Parathyroid adenoma (tissue), 2 donors: ENCODE data around the gene TRIM72.

ENCODE experiments used
- H2AFZ ChIP-seq: fragments of 300-600 bp; sonication (generic); one replicate; pipeline ENCODE4 v1.7.0; 2017; ENCODE audit warnings: antibody characterized with exemption, mild to moderate bottlenecking
- H3K27ac ChIP-seq: fragments of 300-600 bp; sonication (generic); one replicate; pipeline ENCODE4 v1.7.0; 2017
- H3K27me3 ChIP-seq: fragments of 300-600 bp; sonication (generic); one replicate; pipeline ENCODE4 v1.7.0; 2017; ENCODE audit warnings: low read length; ENCODE audit not compliant: control insufficient read depth, insufficient read depth
- H3K36me3 ChIP-seq: fragments of 300-600 bp; sonication (generic); one replicate; pipeline ENCODE4 v1.7.0; 2017; ENCODE audit warnings: low read length; ENCODE audit not compliant: control insufficient read depth, insufficient read depth
- H3K4me1 ChIP-seq: fragments of 300-600 bp; sonication (generic); one replicate; pipeline ENCODE4 v1.7.0; 2017; ENCODE audit warnings: control low read depth
- H3K4me2 ChIP-seq: fragments of 300-600 bp; sonication (generic); one replicate; pipeline ENCODE4 v1.7.0; 2017; ENCODE audit warnings: low read length
- H3K4me3 ChIP-seq: fragments of 300-600 bp; sonication (generic); one replicate; pipeline ENCODE4 v1.7.0; 2017; ENCODE audit warnings: low read depth, low read length
- H3K79me2 ChIP-seq: fragments of 300-600 bp; sonication (generic); one replicate; pipeline ENCODE4 v1.7.0; 2017; ENCODE audit warnings: control low read depth
- H3K9ac ChIP-seq: fragments of 300-600 bp; sonication (generic); one replicate; pipeline ENCODE4 v1.7.0; 2017; ENCODE audit warnings: mild to moderate bottlenecking
- H3K9me3 ChIP-seq: fragments of 300-600 bp; sonication (generic); one replicate; pipeline ENCODE4 v1.7.0; 2017; ENCODE audit warnings: low read length; ENCODE audit not compliant: control insufficient read depth
- CTCF ChIP-seq: fragments of 300-600 bp; sonication (generic); IDR thresholded peaks from one replicate; pipeline ENCODE4 v1.7.0; 2017; ENCODE audit warnings: antibody characterized with exemption, mild to moderate bottlenecking
- donor health status: primary hyperparathyroidism.

The TRIM72 gene

GRCh38 chr16:31262084-31262483 is 48.2 kb downstream of the TRIM72 start:
- no peak overlapping the region for H3K4me2 ChIP-seq
- TF ChIP-seq CTCF: no peak
- no peaks in the 10 kb centered on the region for H3K79me2 ChIP-seq
- no peak overlapping the region for H2AFZ ChIP-seq
- H3K27ac ChIP-seq: no peak overlapping the region
- H3K9ac ChIP-seq: no peak overlapping the region
- H3K36me3 ChIP-seq: no peaks in the 10 kb centered on the region
- no peaks in the 10 kb centered on the region for H3K27me3 ChIP-seq
- H3K4me1 ChIP-seq: no peaks in the 10 kb centered on the region
- H3K4me3 ChIP-seq: no peak overlapping the region
- no peaks in the 10 kb centered on the region for H3K9me3 ChIP-seq

DNA sequence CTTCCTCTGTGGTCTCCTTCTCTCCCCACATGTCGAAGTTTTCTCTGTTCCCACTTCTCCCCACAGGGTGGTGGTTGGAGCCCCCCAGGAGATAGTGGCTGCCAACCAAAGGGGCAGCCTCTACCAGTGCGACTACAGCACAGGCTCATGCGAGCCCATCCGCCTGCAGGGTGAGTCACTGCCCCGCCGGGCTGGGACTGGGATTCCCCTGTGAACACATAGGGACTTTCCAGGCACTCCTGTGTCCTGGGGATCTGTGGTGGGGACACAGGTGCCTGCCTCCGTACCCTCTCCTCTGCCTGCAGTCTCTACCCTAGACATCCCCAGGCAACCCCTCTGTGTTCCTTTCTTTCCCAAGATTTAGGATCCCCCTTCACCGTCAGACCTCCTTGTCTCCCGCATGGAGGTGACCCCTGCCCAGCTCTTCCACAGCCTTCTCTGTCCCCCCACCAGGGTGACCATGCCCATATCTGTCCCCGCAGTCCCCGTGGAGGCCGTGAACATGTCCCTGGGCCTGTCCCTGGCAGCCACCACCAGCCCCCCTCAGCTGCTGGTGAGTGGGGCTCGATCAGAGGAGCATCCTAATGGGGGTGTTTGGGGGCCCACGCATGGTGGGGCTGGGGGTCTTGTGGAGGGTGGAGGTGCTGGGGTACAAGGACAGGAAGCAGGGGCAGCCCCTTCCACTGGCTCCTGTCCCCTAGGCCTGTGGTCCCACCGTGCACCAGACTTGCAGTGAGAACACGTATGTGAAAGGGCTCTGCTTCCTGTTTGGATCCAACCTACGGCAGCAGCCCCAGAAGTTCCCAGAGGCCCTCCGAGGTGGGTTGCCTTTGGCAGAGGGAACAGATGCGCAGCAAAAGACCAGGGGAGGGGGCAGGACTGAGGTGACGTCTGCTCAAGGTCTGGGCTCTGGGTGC is 51.7 kb downstream of the TRIM72 start:
- H3K4me2 ChIP-seq: no peak overlapping the region
- H3K27ac ChIP-seq: no peak overlapping the region
- no peak overlapping the region for H3K4me3 ChIP-seq
- H3K4me1 ChIP-seq: no peaks in the 10 kb centered on the region
- H3K36me3 ChIP-seq: no peaks in the 10 kb centered on the region
- H2AFZ ChIP-seq: no peak overlapping the region
- no peaks in the 10 kb centered on the region for H3K79me2 ChIP-seq
- H3K27me3 ChIP-seq: no peaks in the 10 kb centered on the region
- no peak overlapping the region for H3K9ac ChIP-seq
- no peaks in the 10 kb centered on the region for H3K9me3 ChIP-seq
- no peak for TF ChIP-seq CTCF

DNA sequence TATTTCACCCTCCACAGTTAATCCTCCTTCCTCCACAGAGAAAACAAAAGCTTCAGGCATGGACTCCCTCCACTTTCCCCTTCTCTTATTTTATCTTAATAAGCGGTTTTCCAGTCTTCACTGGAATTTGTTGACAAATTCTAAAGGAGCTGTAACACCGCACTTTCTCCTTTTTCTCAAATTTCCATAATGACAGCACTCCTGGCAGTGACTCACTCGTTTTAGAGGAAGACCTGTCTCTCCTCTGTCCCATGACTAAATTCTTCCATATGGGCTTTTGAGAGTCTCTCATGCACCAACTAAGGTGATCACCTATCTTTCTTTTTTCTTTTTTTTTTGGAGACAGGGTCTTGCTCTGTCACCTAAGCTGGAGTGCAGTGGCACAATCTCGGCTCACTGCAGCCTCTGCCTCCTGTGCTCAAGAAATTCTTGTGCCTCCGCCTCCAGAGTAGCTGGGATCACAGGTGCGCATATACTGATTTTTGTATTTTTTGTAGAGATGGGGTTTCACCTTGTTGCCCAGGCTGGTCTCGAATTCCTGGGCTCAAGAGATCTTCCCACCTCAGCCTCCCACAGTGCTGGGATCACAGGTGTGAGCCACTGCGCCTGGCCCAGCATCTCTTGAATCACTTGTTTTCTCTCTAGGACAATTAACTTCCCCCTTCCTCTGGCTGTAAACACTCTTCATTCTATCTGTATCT is 53.6 kb downstream of the TRIM72 start:
- H3K4me1 ChIP-seq: no peaks in the 10 kb centered on the region
- H3K4me3 ChIP-seq: no peak overlapping the region
- no peaks in the 10 kb centered on the region for H3K9me3 ChIP-seq
- no peak for TF ChIP-seq CTCF
- no peak overlapping the region for H3K27ac ChIP-seq
- H3K4me2 ChIP-seq: no peak overlapping the region
- no peak overlapping the region for H2AFZ ChIP-seq
- no peak overlapping the region for H3K9ac ChIP-seq
- no peaks in the 10 kb centered on the region for H3K36me3 ChIP-seq
- H3K27me3 ChIP-seq: no peaks in the 10 kb centered on the region
- no peaks in the 10 kb centered on the region for H3K79me2 ChIP-seq

DNA sequence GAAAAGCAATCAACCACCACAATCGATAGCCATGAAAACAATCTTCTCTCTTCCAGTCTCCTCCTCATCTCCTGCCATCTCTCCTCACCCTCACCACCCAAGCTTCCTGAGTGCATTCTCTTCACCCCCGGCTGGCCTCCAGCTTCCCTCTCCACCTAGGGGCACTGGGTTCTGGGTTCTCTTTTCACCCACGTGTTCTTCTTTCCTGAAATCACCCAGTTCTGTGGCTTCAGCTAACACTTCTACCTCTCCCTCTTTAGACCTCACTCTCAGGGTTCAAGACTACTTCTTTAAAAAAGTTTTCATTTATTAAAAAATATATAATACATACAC is 54.1 kb downstream of the TRIM72 start:
- Histone ChIP-seq H3K4me2 (no peak overlapping the region), H3K79me2 (no peaks in the 10 kb centered on the region), H3K9me3 (no peaks in the 10 kb centered on the region), H3K27ac (no peak overlapping the region), H2AFZ (no peak overlapping the region), H3K4me3 (no peak overlapping the region), H3K36me3 (no peaks in the 10 kb centered on the region), H3K4me1 (no peaks in the 10 kb centered on the region), H3K27me3 (no peaks in the 10 kb centered on the region), H3K9ac (no peak overlapping the region)
- TF ChIP-seq CTCF: no peak
